Measurements from ENCODE around the gene SLC7A14.

The SLC7A14 gene

DNA sequence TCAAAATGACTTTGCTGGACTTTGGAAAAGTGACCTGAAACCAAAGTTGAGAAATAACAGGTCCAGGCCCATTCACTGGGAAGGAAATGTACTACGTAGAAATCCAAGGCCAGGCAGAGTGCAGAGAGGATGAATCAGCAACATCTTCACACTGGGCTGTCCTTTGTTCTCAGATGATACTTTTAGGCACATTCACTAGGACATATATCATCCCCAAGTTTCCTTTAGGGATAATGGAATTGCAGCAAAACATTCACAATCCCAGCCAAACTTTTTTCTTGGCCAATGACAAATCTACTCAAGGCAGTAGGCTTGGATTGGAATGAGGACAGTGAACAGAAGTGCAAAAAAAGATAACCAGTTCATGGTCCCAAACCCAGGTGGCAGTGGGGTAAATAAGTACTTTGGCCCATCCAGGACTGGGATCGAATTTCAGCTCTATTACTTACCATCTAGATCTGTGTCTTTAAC lies 92.1 kb downstream of the SLC7A14 start:
- Histone ChIP-seq H4K20me1 (ENCODE audit: insufficient read depth, low read length) (no peaks in the 10 kb centered on the region), H3K4me3 (ENCODE audit: low read length) (no peak overlapping the region), H3K79me2 (ENCODE audit: low read length) (no peaks in the 10 kb centered on the region), H3K9me3 (ENCODE audit: insufficient read depth, low read length) (no peaks in the 10 kb centered on the region), H2AFZ (ENCODE audit: low read depth, low read length) (no peak overlapping the region), H3K9ac (ENCODE audit: low read length) (no peak overlapping the region), H3K36me3 (replicated peaks; ENCODE audit: low read depth, low read length) (no peaks in the 10 kb centered on the region), H3K27me3 (ENCODE audit: low read depth, low read length) (peaks cover 31% of the 10 kb centered on the region), H3K4me2 (ENCODE audit: low read length) (no peak overlapping the region), H3K4me1 (ENCODE audit: low read length) (peaks cover 6% of the 10 kb centered on the region), H3K27ac (ENCODE audit: low read length) (no peak overlapping the region)
- TF ChIP-seq EZH2phosphoT487 (IDR thresholded peaks at IDR 0.05; ENCODE audit: low read depth) = no peak
- TF ChIP-seq, protein P1, sequence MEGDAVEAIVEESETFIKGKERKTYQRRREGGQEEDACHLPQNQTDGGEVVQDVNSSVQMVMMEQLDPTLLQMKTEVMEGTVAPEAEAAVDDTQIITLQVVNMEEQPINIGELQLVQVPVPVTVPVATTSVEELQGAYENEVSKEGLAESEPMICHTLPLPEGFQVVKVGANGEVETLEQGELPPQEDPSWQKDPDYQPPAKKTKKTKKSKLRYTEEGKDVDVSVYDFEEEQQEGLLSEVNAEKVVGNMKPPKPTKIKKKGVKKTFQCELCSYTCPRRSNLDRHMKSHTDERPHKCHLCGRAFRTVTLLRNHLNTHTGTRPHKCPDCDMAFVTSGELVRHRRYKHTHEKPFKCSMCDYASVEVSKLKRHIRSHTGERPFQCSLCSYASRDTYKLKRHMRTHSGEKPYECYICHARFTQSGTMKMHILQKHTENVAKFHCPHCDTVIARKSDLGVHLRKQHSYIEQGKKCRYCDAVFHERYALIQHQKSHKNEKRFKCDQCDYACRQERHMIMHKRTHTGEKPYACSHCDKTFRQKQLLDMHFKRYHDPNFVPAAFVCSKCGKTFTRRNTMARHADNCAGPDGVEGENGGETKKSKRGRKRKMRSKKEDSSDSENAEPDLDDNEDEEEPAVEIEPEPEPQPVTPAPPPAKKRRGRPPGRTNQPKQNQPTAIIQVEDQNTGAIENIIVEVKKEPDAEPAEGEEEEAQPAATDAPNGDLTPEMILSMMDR (IDR thresholded peaks at IDR 0.05; ENCODE audit: low read depth, low read length) = no peak

DNA sequence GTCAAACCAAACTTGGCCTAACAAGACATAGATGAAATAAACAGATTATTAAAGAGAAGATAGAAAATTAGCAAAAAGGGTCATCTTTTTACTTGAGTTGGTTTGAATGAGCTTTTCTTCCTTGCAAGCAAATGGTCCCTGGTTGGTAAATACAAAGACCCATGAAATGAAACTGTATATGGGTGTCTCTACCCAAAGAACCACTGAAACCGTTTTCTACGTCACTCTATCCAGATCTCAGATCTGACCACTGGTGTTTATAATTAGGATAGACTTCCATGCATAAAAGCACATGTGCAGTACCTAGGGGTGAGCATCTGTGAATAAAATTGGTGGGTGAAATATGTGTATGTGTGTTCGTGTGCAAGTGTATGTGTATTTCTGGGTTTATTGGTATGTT lies 94.0 kb downstream of the SLC7A14 start:
- no peak for TF ChIP-seq EZH2phosphoT487 (IDR thresholded peaks at IDR 0.05; ENCODE audit: low read depth)
- TF ChIP-seq, protein P1 (IDR thresholded peaks at IDR 0.05; ENCODE audit: low read depth, low read length) = no peak
- Histone ChIP-seq H3K9ac (ENCODE audit: low read length) (no peak overlapping the region), H4K20me1 (ENCODE audit: insufficient read depth, low read length) (no peaks in the 10 kb centered on the region), H3K4me3 (ENCODE audit: low read length) (no peak overlapping the region), H3K4me1 (ENCODE audit: low read length) (peaks cover 6% of the 10 kb centered on the region), H3K9me3 (ENCODE audit: insufficient read depth, low read length) (no peaks in the 10 kb centered on the region), H3K27me3 (ENCODE audit: low read depth, low read length) (peaks cover 40% of the 10 kb centered on the region), H3K36me3 (replicated peaks; ENCODE audit: low read depth, low read length) (no peaks in the 10 kb centered on the region), H3K27ac (ENCODE audit: low read length) (no peak overlapping the region), H3K4me2 (ENCODE audit: low read length) (no peak overlapping the region), H2AFZ (ENCODE audit: low read depth, low read length) (no peak overlapping the region), H3K79me2 (ENCODE audit: low read length) (no peaks in the 10 kb centered on the region)

DNA sequence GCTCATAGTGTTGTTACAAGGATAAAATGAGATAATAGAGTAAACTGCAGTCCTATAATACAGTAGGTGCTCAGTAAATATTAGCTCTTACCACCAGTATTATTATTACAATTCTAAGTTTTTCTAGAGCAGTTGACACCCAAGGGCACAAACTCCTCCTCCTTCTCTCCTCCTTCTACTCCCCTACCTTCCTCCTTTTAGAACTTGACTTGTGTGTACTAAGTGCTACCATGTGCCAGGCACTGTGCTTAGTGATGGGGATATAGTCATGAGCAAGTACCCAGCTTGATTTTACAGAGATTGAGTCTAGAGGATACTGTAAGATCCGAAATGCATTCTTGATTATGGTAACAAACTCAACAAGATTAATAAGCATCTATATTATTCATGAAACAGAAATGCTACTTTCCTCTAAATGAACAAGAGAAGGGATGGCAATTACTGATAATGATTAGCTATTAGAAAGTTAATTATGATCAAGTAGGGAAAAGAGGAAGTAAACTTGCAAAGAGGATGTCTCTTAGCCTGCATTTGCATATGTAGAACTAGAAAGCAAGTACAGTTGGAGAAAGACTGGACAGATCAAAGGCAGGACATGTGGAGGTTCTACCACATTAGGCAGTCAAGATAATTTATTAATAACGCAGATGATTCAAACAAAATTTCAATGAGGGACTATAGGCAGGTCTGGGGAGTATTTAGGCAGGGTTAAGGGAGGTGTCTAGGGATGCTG lies 94.9 kb downstream of the SLC7A14 start:
- Histone ChIP-seq H3K4me3 (ENCODE audit: low read length) (no peak overlapping the region), H2AFZ (ENCODE audit: low read depth, low read length) (no peak overlapping the region), H3K9ac (ENCODE audit: low read length) (no peak overlapping the region), H3K27me3 (ENCODE audit: low read depth, low read length) (peaks cover 47% of the 10 kb centered on the region), H3K4me2 (ENCODE audit: low read length) (no peak overlapping the region), H3K36me3 (replicated peaks; ENCODE audit: low read depth, low read length) (no peaks in the 10 kb centered on the region), H3K27ac (ENCODE audit: low read length) (no peak overlapping the region), H3K4me1 (ENCODE audit: low read length) (peaks cover 6% of the 10 kb centered on the region), H4K20me1 (ENCODE audit: insufficient read depth, low read length) (no peaks in the 10 kb centered on the region), H3K9me3 (ENCODE audit: insufficient read depth, low read length) (no peaks in the 10 kb centered on the region), H3K79me2 (ENCODE audit: low read length) (no peaks in the 10 kb centered on the region)
- no peak for TF ChIP-seq EZH2phosphoT487 (IDR thresholded peaks at IDR 0.05; ENCODE audit: low read depth)
- TF ChIP-seq, protein P1 (IDR thresholded peaks at IDR 0.05; ENCODE audit: low read depth, low read length) = no peak

DNA sequence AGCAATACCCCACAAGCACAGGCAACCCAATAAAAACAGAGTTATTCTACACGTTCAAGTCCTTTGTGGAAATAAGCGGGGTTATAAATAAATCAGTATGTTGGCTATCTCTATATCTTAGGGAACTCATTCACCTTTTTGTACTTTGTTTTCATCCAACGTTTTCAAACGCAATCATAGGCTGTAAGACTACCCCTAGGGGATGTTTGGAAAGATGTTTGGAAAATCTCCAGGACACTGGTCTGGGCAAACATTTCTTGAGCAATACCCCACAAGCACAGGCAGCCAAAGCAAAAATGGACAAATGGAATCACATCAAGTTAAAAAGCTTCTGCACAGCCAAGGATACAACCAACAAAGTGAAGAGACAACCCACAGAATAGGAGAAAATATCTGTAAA lies 97.1 kb downstream of the SLC7A14 start:
- Histone ChIP-seq H3K27me3 (ENCODE audit: low read depth, low read length) (peaks cover 57% of the 10 kb centered on the region), H3K9me3 (ENCODE audit: insufficient read depth, low read length) (no peaks in the 10 kb centered on the region), H3K36me3 (replicated peaks; ENCODE audit: low read depth, low read length) (no peaks in the 10 kb centered on the region), H4K20me1 (ENCODE audit: insufficient read depth, low read length) (no peaks in the 10 kb centered on the region), H3K4me3 (ENCODE audit: low read length) (no peak overlapping the region), H2AFZ (ENCODE audit: low read depth, low read length) (no peak overlapping the region), H3K4me2 (ENCODE audit: low read length) (no peak overlapping the region), H3K79me2 (ENCODE audit: low read length) (no peaks in the 10 kb centered on the region), H3K27ac (ENCODE audit: low read length) (no peak overlapping the region), H3K4me1 (ENCODE audit: low read length) (peaks cover 6% of the 10 kb centered on the region), H3K9ac (ENCODE audit: low read length) (no peak overlapping the region)
- TF ChIP-seq, protein P1 (IDR thresholded peaks at IDR 0.05; ENCODE audit: low read depth, low read length) = no peak
- no peak for TF ChIP-seq EZH2phosphoT487 (IDR thresholded peaks at IDR 0.05; ENCODE audit: low read depth)

Data from OCI-LY3 (cell line).